HEK293 (cell line): ENCODE measurements around the gene SPTLC3.

Source experiments
- CTCF ChIA-PET: fragments of 350-600 bp; formaldehyde crosslinking; extraction: SDS; loops from one replicate; lab custom pipeline; 2021; ENCODE audit warnings: antibody characterized with exemption; lab: Yijun Ruan, JAX
- POLR2A ChIA-PET: fragments of 300-600 bp; formaldehyde crosslinking; extraction: SDS; loops from one replicate; lab custom pipeline; 2020; ENCODE audit warnings: antibody characterized with exemption, inconsistent platforms; lab: Yijun Ruan, JAX
- H3K27ac ChIP-seq: fragments of 200-500 bp; sonication (Bioruptor generic); 2 replicates; pipeline ENCODE4 v1.5.1; 2014; ENCODE audit warnings: low read depth, low read length, control low read depth, inconsistent platforms; ENCODE audit errors: extremely low read depth
- H3K36me3 ChIP-seq, 2 experiments: fragments of 200-500 bp in 1 of 2; sonication (Bioruptor generic) in 1 of 2; 1 replicate in 1 of 2; 2 replicates in 1 of 2; pipeline ENCODE4 v1.5.1; 2014 to 2017; ENCODE audit warnings: inconsistent platforms in 2 of 2, low read length in 2 of 2; ENCODE audit not compliant: control insufficient read depth in 2 of 2, insufficient read depth in 1 of 2
- H3K4me1 ChIP-seq: fragments of 200-500 bp; sonication (Bioruptor generic); 2 replicates; pipeline ENCODE4 v1.5.1; 2014; ENCODE audit warnings: mild to moderate bottlenecking, low read length, inconsistent platforms; ENCODE audit not compliant: control insufficient read depth, insufficient read depth
- H3K4me3 ChIP-seq: 2 replicates; pipeline ENCODE4 v1.5.1; 2011; ENCODE audit warnings: low read depth, mild to moderate bottlenecking, control low read depth, low read length, moderate library complexity
- H3K9me3 ChIP-seq: fragments of 200-500 bp; sonication (Bioruptor generic); 2 replicates; pipeline ENCODE4 v1.5.1; 2014; ENCODE audit warnings: low read depth, low read length, inconsistent platforms; ENCODE audit not compliant: control insufficient read depth, insufficient read depth
- KLF9 ChIP-seq: fragments of 450-650 bp; formaldehyde crosslinking; IDR thresholded peaks from 2 replicates; pipeline ENCODE4 v1.5.1; 2016; ENCODE audit warnings: missing biosample characterization, missing genetic modification characterization, low read depth
- OVOL3 ChIP-seq: fragments of 450-650 bp; formaldehyde crosslinking; IDR thresholded peaks from 2 replicates; pipeline ENCODE4 v1.5.1; 2016; ENCODE audit warnings: missing biosample characterization, missing genetic modification characterization
- TSHZ1 ChIP-seq: fragments of 450-650 bp; formaldehyde crosslinking; IDR thresholded peaks from 2 replicates; pipeline ENCODE4 v1.5.1; 2016; ENCODE audit warnings: missing biosample characterization, missing genetic modification characterization, borderline replicate concordance
- ZBTB1 ChIP-seq: fragments of 450-650 bp; formaldehyde crosslinking; IDR thresholded peaks from 2 replicates; pipeline ENCODE4 v1.5.1; 2016; ENCODE audit warnings: missing biosample characterization, missing genetic modification characterization
- ZBTB10 ChIP-seq: fragments of 450-650 bp; formaldehyde crosslinking; IDR thresholded peaks from 2 replicates; pipeline ENCODE4 v1.5.1; 2016; ENCODE audit warnings: missing biosample characterization, missing genetic modification characterization
- ZFHX2 ChIP-seq: fragments of 450-650 bp; formaldehyde crosslinking; conservative IDR thresholded peaks from 2 replicates; pipeline ENCODE4 v1.5.1; 2016; ENCODE audit warnings: missing biosample characterization, missing genetic modification characterization
- ZNF140 ChIP-seq: fragments of 450-650 bp; formaldehyde crosslinking; IDR thresholded peaks from 2 replicates; pipeline ENCODE4 v1.5.1; 2016; ENCODE audit warnings: missing biosample characterization, missing genetic modification characterization
- ZNF24 ChIP-seq: fragments of 450-650 bp; formaldehyde crosslinking; IDR thresholded peaks from 2 replicates; pipeline ENCODE4 v1.5.1; 2016; ENCODE audit warnings: missing biosample characterization, missing genetic modification characterization
- ZNF341 ChIP-seq: fragments of 450-650 bp; formaldehyde crosslinking; IDR thresholded peaks from 2 replicates; pipeline ENCODE4; 2016; ENCODE audit warnings: low read depth, missing biosample characterization, missing genetic modification characterization
- ZNF366 ChIP-seq: fragments of 450-650 bp; formaldehyde crosslinking; conservative IDR thresholded peaks from 2 replicates; pipeline ENCODE4 v1.5.1; 2016; ENCODE audit warnings: missing biosample characterization, missing genetic modification characterization
- ZNF416 ChIP-seq: fragments of 450-650 bp; formaldehyde crosslinking; IDR thresholded peaks from 2 replicates; pipeline ENCODE4 v1.5.1; 2016; ENCODE audit warnings: missing biosample characterization, missing genetic modification characterization
- ZNF529 ChIP-seq: fragments of 450-650 bp; formaldehyde crosslinking; IDR thresholded peaks from 2 replicates; pipeline ENCODE4 v1.5.1; 2017; ENCODE audit warnings: missing genetic modification characterization, missing biosample characterization; ENCODE audit not compliant: insufficient replicate concordance
- ZSCAN30 ChIP-seq: fragments of 450-650 bp; IDR thresholded peaks from 2 replicates; pipeline ENCODE4 v1.5.1; 2018; ENCODE audit warnings: missing biosample characterization, mild to moderate bottlenecking, missing genetic modification characterization, moderate library complexity
- TF ChIP-seq, protein P1 (sequence below): fragments of 450-650 bp; formaldehyde crosslinking; IDR thresholded peaks from 2 replicates; pipeline ENCODE4 v1.5.1; 2016; ENCODE audit warnings: missing biosample characterization, missing genetic modification characterization
- TF ChIP-seq, protein P2 (sequence below): fragments of 450-650 bp; formaldehyde crosslinking; IDR thresholded peaks from 2 replicates; pipeline ENCODE4 v1.5.1; 2016; ENCODE audit warnings: missing biosample characterization, missing genetic modification characterization
- TF ChIP-seq, protein P3 (sequence below): fragments of 450-650 bp; formaldehyde crosslinking; IDR thresholded peaks from 2 replicates; pipeline ENCODE4 v1.5.1; 2016; ENCODE audit warnings: missing biosample characterization, missing genetic modification characterization
- TF ChIP-seq, protein P4 (sequence below): fragments of 450-650 bp; formaldehyde crosslinking; IDR thresholded peaks from 2 replicates; pipeline ENCODE4 v1.5.1; 2016; ENCODE audit warnings: missing biosample characterization, missing genetic modification characterization

Gene SPTLC3

GRCh38 chr20:13061381-13061780 lies 52.6 kb downstream of the SPTLC3 start:
- ChIA-PET POLR2A (no interaction called here), CTCF (no interaction called here)
- TF ChIP-seq ZNF416 (tag by site-specific recombination) (no peak), ZBTB1 (tag by site-specific recombination) (no peak), ZBTB10 (tag by site-specific recombination) (no peak), TSHZ1 (tag by site-specific recombination) (no peak), OVOL3 (no peak)
- TF ChIP-seq, protein P1, sequence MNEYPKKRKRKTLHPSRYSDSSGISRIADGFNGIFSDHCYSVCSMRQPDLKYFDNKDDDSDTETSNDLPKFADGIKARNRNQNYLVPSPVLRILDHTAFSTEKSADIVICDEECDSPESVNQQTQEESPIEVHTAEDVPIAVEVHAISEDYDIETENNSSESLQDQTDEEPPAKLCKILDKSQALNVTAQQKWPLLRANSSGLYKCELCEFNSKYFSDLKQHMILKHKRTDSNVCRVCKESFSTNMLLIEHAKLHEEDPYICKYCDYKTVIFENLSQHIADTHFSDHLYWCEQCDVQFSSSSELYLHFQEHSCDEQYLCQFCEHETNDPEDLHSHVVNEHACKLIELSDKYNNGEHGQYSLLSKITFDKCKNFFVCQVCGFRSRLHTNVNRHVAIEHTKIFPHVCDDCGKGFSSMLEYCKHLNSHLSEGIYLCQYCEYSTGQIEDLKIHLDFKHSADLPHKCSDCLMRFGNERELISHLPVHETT: no peak
- Histone ChIP-seq H3K36me3 (no peaks in the 10 kb centered on the region), H3K9me3 (no peaks in the 10 kb centered on the region), H3K27ac (no peak overlapping the region), H3K4me1 (no peaks in the 10 kb centered on the region), H3K4me3 (no peak overlapping the region)

GRCh38 chr20:13062789-13063188 lies 54.0 kb downstream of the SPTLC3 start:
- ChIA-PET POLR2A (no interaction called here), CTCF (no interaction called here)
- H3K27ac ChIP-seq: no peak overlapping the region
- TF ChIP-seq, protein P2, sequence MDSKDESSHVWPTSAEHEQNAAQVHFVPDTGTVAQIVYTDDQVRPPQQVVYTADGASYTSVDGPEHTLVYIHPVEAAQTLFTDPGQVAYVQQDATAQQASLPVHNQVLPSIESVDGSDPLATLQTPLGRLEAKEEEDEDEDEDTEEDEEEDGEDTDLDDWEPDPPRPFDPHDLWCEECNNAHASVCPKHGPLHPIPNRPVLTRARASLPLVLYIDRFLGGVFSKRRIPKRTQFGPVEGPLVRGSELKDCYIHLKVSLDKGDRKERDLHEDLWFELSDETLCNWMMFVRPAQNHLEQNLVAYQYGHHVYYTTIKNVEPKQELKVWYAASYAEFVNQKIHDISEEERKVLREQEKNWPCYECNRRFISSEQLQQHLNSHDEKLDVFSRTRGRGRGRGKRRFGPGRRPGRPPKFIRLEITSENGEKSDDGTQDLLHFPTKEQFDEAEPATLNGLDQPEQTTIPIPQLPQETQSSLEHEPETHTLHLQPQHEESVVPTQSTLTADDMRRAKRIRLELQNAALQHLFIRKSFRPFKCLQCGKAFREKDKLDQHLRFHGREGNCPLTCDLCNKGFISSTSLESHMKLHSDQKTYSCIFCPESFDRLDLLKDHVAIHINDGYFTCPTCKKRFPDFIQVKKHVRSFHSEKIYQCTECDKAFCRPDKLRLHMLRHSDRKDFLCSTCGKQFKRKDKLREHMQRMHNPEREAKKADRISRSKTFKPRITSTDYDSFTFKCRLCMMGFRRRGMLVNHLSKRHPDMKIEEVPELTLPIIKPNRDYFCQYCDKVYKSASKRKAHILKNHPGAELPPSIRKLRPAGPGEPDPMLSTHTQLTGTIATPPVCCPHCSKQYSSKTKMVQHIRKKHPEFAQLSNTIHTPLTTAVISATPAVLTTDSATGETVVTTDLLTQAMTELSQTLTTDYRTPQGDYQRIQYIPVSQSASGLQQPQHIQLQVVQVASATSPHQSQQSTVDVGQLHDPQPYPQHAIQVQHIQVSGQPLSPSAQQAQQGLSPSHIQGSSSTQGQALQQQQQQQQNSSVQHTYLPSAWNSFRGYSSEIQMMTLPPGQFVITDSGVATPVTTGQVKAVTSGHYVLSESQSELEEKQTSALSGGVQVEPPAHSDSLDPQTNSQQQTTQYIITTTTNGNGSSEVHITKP (tag by site-specific recombination): no peak
- TF ChIP-seq, protein P3, sequence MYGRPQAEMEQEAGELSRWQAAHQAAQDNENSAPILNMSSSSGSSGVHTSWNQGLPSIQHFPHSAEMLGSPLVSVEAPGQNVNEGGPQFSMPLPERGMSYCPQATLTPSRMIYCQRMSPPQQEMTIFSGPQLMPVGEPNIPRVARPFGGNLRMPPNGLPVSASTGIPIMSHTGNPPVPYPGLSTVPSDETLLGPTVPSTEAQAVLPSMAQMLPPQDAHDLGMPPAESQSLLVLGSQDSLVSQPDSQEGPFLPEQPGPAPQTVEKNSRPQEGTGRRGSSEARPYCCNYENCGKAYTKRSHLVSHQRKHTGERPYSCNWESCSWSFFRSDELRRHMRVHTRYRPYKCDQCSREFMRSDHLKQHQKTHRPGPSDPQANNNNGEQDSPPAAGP (tag by site-specific recombination): no peak
- TF ChIP-seq ZNF366 (no peak), ZNF529 (tag by site-specific recombination) (no peak), ZFHX2 (tag by site-specific recombination) (no peak), KLF9 (tag by site-specific recombination) (no peak), ZNF140 (tag by site-specific recombination) (no peak), ZNF24 (no peak), ZNF341 (tag by site-specific recombination) (no peak), ZSCAN30 (tag by site-specific recombination) (no peak), ZBTB1 (tag by site-specific recombination) (no peak)
- TF ChIP-seq, protein P4, sequence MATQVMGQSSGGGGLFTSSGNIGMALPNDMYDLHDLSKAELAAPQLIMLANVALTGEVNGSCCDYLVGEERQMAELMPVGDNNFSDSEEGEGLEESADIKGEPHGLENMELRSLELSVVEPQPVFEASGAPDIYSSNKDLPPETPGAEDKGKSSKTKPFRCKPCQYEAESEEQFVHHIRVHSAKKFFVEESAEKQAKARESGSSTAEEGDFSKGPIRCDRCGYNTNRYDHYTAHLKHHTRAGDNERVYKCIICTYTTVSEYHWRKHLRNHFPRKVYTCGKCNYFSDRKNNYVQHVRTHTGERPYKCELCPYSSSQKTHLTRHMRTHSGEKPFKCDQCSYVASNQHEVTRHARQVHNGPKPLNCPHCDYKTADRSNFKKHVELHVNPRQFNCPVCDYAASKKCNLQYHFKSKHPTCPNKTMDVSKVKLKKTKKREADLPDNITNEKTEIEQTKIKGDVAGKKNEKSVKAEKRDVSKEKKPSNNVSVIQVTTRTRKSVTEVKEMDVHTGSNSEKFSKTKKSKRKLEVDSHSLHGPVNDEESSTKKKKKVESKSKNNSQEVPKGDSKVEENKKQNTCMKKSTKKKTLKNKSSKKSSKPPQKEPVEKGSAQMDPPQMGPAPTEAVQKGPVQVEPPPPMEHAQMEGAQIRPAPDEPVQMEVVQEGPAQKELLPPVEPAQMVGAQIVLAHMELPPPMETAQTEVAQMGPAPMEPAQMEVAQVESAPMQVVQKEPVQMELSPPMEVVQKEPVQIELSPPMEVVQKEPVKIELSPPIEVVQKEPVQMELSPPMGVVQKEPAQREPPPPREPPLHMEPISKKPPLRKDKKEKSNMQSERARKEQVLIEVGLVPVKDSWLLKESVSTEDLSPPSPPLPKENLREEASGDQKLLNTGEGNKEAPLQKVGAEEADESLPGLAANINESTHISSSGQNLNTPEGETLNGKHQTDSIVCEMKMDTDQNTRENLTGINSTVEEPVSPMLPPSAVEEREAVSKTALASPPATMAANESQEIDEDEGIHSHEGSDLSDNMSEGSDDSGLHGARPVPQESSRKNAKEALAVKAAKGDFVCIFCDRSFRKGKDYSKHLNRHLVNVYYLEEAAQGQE: no peak

More at GRCh38 chr20:13062789-13063188, 54.0 kb downstream of the SPTLC3 start:
- Histone ChIP-seq H3K36me3 (no peaks in the 10 kb centered on the region), H3K4me1 (no peaks in the 10 kb centered on the region), H3K9me3 (no peaks in the 10 kb centered on the region), H3K4me3 (no peak overlapping the region)
